WTC11 (cell line): ENCODE data around the gene DACH2.

Source experiments
- ZNF121 ChIP-seq: sonication (generic); formaldehyde crosslinking; IDR thresholded peaks from 2 replicates; pipeline ENCODE4 v1.8.0; 2023; ENCODE audit warnings: missing genetic modification reagents
- TF ChIP-seq, protein P1 (sequence below): fragments of 200-600 bp; IDR thresholded peaks from 2 replicates; pipeline ENCODE4 v1.8.0; 2022; ENCODE audit warnings: antibody characterized with exemption

DNA sequence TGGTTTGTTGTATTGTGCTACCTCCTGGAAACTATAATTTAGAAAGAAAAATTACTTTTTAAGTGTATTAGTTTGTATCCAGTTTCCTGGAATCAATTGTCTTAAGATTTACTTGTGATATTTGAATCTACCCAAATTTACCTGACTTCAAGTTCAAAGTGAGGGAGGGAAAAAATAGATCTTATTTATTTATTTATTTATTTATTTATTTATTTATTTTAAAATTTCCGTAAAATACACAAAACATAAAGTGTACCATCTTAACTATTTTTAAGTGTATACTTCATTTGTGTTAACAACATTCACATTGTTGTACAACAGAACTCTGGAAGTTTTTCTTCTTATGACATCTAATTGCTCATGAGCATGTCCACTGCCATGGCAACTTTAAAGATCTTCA, 356.0 kb downstream of the DACH2 start:
- TF ChIP-seq, protein P1, sequence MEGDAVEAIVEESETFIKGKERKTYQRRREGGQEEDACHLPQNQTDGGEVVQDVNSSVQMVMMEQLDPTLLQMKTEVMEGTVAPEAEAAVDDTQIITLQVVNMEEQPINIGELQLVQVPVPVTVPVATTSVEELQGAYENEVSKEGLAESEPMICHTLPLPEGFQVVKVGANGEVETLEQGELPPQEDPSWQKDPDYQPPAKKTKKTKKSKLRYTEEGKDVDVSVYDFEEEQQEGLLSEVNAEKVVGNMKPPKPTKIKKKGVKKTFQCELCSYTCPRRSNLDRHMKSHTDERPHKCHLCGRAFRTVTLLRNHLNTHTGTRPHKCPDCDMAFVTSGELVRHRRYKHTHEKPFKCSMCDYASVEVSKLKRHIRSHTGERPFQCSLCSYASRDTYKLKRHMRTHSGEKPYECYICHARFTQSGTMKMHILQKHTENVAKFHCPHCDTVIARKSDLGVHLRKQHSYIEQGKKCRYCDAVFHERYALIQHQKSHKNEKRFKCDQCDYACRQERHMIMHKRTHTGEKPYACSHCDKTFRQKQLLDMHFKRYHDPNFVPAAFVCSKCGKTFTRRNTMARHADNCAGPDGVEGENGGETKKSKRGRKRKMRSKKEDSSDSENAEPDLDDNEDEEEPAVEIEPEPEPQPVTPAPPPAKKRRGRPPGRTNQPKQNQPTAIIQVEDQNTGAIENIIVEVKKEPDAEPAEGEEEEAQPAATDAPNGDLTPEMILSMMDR: no peak
- TF ChIP-seq ZNF121 (CRISPR knock-in tag): no peak
